Chondrocyte (in vitro differentiated cells): Measurements from ENCODE around the gene SPRED2. TPM values are rescaled to one million over a fixed set of nuclear protein-coding genes. Genes with fewer than 3 reads are reported as not detected.

Experiments
- DNase-seq: peaks from one replicate; pipeline ENCODE4 v3.0.0; 2021; ENCODE audit warnings: mixed read lengths, low spot score
- H3K27ac Mint-ChIP-seq: one replicate; pipeline ENCODE4 v1.8.0; 2021; ENCODE audit warnings: mild to moderate bottlenecking, moderate library complexity, mixed read lengths; ENCODE audit not compliant: unreplicated experiment
- H3K27me3 Mint-ChIP-seq: 2 replicates; pipeline ENCODE4 v1.8.0; 2021; ENCODE audit warnings: low read depth, mixed read lengths
- H3K36me3 Mint-ChIP-seq: 2 replicates; pipeline ENCODE4 v1.8.0; 2021; ENCODE audit warnings: low read depth, mixed read lengths
- H3K4me1 Mint-ChIP-seq: 2 replicates; pipeline ENCODE4 v1.8.0; 2021; ENCODE audit warnings: low read depth, mild to moderate bottlenecking, mixed read lengths
- H3K4me3 Mint-ChIP-seq: one replicate; pipeline ENCODE4 v1.8.0; 2021; ENCODE audit warnings: mild to moderate bottlenecking, moderate library complexity, mixed read lengths; ENCODE audit not compliant: unreplicated experiment
- H3K9me3 Mint-ChIP-seq: 2 replicates; pipeline ENCODE4 v1.8.0; 2021; ENCODE audit warnings: low read depth, mixed read lengths
- total RNA-seq: library from RNA; stranded (reverse); gene quantifications from 3 replicates; pipeline ENCODE4 v1.2.1, GENCODE V29; 2021
- TF ChIP-seq, protein P1 (sequence below): fragments of 200-600 bp; sonication (generic); IDR thresholded peaks from 2 replicates; pipeline ENCODE4 v1.5.0; 2021; ENCODE audit warnings: antibody characterized with exemption, mild to moderate bottlenecking, moderate library complexity

SPRED2 gene
- total RNA-seq, 1 donor from 2014 or later, result 23.1 TPM

GRCh38 chr2:65381607-65382051 lies 50.8 kb downstream of the SPRED2 start:
- H3K27me3 Mint-ChIP-seq, result no peaks in the 10 kb centered on the region
- TF ChIP-seq, protein P1, sequence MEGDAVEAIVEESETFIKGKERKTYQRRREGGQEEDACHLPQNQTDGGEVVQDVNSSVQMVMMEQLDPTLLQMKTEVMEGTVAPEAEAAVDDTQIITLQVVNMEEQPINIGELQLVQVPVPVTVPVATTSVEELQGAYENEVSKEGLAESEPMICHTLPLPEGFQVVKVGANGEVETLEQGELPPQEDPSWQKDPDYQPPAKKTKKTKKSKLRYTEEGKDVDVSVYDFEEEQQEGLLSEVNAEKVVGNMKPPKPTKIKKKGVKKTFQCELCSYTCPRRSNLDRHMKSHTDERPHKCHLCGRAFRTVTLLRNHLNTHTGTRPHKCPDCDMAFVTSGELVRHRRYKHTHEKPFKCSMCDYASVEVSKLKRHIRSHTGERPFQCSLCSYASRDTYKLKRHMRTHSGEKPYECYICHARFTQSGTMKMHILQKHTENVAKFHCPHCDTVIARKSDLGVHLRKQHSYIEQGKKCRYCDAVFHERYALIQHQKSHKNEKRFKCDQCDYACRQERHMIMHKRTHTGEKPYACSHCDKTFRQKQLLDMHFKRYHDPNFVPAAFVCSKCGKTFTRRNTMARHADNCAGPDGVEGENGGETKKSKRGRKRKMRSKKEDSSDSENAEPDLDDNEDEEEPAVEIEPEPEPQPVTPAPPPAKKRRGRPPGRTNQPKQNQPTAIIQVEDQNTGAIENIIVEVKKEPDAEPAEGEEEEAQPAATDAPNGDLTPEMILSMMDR, result no peak
- peaks cover 77% of the 10 kb centered on the region for H3K4me1 Mint-ChIP-seq
- DNase-seq, result no peak
- H3K4me3 Mint-ChIP-seq, result no peak overlapping the region
- no peak overlapping the region for H3K27ac Mint-ChIP-seq
- H3K36me3 Mint-ChIP-seq, result no peaks in the 10 kb centered on the region
- H3K9me3 Mint-ChIP-seq, result no peaks in the 10 kb centered on the region

DNA sequence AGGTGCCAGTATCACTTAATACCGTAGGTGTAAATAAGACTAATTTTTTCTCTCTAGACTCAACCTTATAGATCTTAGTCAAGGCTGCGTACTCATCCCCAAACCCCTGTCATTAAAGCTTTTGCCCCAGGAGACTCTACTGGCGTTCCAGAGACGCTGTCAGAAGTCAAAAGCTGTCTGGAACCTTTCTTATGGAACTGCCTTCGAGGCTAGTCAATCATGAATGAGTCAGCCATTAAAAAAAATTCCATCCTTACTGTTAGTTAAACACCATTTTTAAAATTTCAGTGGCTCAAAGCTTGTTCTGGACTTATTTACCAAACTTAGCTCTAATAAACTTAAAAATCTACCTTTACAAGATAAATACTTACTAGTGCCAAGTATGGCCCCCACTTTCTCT lies 52.1 kb downstream of the SPRED2 start:
- TF ChIP-seq, protein P1, result no peak
- H3K4me3 Mint-ChIP-seq, result no peak overlapping the region
- H3K36me3 Mint-ChIP-seq, result no peaks in the 10 kb centered on the region
- no peak for DNase-seq
- H3K4me1 Mint-ChIP-seq, result peaks cover 79% of the 10 kb centered on the region
- H3K9me3 Mint-ChIP-seq, result no peaks in the 10 kb centered on the region
- H3K27ac Mint-ChIP-seq, result no peak overlapping the region
- no peaks in the 10 kb centered on the region for H3K27me3 Mint-ChIP-seq

DNA sequence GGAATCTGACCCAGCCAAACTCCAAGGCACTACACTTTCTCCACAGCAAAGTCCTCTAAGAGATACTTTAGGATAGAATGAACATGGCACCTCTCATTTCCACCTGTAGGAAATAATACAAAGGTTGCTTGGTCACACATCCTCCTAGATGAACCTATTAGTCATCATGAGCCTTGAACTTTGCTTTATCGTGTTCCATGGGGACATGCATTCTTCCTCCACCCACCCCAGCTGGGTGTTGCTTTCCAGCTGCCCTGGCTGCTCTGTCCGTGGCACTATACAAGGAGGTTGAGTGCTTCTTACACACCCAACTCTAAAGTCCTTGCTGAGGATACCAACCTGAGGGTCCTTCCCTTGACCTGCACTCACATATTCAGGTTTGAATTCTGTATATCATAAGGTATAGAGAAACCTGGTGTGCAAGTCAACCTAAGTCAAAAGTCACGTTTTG lies 52.7 kb downstream of the SPRED2 start:
- TF ChIP-seq, protein P1, result no peak
- Mint-ChIP-seq H3K27me3 (no peaks in the 10 kb centered on the region), H3K27ac (no peak overlapping the region), H3K4me3 (no peak overlapping the region), H3K4me1 (peaks cover 80% of the 10 kb centered on the region), H3K9me3 (no peaks in the 10 kb centered on the region), H3K36me3 (no peaks in the 10 kb centered on the region)
- no peak for DNase-seq

- Mint-ChIP-seq H3K27me3 (no peaks in the 10 kb centered on the region), H3K4me1 (peaks cover 77% of the 10 kb centered on the region), H3K27ac (no peak overlapping the region), H3K4me3 (no peak overlapping the region), H3K9me3 (no peaks in the 10 kb centered on the region), H3K36me3 (no peaks in the 10 kb centered on the region)
- no peak for DNase-seq
- TF ChIP-seq, protein P1, result no peak
Observed at GRCh38 chr2:65379223-65379622, 53.2 kb downstream of the SPRED2 start.

DNA sequence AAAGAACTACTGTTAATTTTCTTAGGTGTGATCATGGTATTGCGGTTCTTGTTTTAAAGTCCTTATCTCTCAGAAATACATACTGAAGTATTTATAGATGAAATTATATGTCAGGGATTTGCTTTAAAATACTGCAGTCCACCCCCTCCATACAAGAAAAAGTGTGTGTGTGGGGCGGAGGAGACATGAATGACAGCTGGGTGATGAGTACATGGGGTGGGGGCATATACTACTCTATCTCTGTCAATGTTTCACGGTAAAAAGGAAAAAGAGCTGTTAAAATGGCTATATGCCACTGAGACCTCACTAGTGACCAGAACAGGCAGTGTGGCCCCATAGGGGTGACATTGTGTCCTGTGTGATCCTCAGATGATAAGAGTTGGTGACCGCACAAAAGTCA lies 54.1 kb downstream of the SPRED2 start:
- Mint-ChIP-seq H3K9me3 (no peaks in the 10 kb centered on the region), H3K4me1 (peaks cover 68% of the 10 kb centered on the region), H3K36me3 (no peaks in the 10 kb centered on the region), H3K27ac (no peak overlapping the region), H3K4me3 (no peak overlapping the region), H3K27me3 (no peaks in the 10 kb centered on the region)
- DNase-seq, result no peak
- TF ChIP-seq, protein P1, result no peak
